A673 (cell line): Measurements from ENCODE around the gene EFTUD2.

ENCODE experiments used
- EZH2 ChIP-seq: fragments of 200-600 bp; sonication (generic); IDR thresholded peaks from 2 replicates; pipeline ENCODE4 v1.6.1; 2017; ENCODE audit warnings: borderline replicate concordance, low read depth, mild to moderate bottlenecking, mixed read lengths, antibody characterized with exemption, low read length; ENCODE audit not compliant: poor library complexity, severe bottlenecking
- TF ChIP-seq, protein P1 (sequence below): fragments of 300-800, 200-600 bp; sonication (generic); conservative IDR thresholded peaks from 2 replicates; pipeline ENCODE4 v1.5.1; 2017; ENCODE audit warnings: low read depth, mild to moderate bottlenecking, antibody characterized with exemption, low read length, moderate library complexity, mixed read lengths

DNA sequence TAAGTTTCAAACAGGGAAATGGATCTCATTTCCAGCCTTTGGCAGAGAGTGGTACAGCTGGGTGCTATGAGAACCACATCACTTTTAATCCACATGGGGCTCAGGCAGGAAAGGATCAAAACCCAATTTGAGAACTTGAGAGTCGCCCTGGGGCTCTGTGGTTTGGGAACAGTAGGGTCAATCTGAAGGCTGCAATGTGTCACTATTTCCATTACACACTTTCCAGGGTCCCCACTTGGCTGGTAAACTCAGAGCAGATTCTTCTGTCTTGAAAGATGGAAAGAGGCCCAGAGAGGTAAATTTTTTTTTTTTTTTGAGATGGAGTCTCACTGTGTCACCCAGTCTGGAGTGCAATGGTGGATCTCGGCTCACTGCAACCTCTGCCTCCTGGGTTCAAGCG, 58.3 kb downstream of the EFTUD2 start:
- TF ChIP-seq EZH2: no peak
- TF ChIP-seq, protein P1, sequence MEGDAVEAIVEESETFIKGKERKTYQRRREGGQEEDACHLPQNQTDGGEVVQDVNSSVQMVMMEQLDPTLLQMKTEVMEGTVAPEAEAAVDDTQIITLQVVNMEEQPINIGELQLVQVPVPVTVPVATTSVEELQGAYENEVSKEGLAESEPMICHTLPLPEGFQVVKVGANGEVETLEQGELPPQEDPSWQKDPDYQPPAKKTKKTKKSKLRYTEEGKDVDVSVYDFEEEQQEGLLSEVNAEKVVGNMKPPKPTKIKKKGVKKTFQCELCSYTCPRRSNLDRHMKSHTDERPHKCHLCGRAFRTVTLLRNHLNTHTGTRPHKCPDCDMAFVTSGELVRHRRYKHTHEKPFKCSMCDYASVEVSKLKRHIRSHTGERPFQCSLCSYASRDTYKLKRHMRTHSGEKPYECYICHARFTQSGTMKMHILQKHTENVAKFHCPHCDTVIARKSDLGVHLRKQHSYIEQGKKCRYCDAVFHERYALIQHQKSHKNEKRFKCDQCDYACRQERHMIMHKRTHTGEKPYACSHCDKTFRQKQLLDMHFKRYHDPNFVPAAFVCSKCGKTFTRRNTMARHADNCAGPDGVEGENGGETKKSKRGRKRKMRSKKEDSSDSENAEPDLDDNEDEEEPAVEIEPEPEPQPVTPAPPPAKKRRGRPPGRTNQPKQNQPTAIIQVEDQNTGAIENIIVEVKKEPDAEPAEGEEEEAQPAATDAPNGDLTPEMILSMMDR: no peak
